Erythroblast (primary cell): Measurements from ENCODE around the gene BICD2.

Source experiments
- DNase-seq, 2 experiments: peaks; one replicate each; lab custom pipeline; 2025; lab: John Stamatoyannopoulos, UW
- GATA1 ChIP-seq: IDR thresholded peaks from 2 replicates; pipeline ENCODE4 v1.6.1; 2011; ENCODE audit warnings: low read depth, mild to moderate bottlenecking, control low read depth, low read length, moderate library complexity
- POLR2A ChIP-seq: IDR thresholded peaks from 2 replicates; pipeline ENCODE4 v1.6.1; 2011; ENCODE audit warnings: mild to moderate bottlenecking, low read length

Gene BICD2

DNA sequence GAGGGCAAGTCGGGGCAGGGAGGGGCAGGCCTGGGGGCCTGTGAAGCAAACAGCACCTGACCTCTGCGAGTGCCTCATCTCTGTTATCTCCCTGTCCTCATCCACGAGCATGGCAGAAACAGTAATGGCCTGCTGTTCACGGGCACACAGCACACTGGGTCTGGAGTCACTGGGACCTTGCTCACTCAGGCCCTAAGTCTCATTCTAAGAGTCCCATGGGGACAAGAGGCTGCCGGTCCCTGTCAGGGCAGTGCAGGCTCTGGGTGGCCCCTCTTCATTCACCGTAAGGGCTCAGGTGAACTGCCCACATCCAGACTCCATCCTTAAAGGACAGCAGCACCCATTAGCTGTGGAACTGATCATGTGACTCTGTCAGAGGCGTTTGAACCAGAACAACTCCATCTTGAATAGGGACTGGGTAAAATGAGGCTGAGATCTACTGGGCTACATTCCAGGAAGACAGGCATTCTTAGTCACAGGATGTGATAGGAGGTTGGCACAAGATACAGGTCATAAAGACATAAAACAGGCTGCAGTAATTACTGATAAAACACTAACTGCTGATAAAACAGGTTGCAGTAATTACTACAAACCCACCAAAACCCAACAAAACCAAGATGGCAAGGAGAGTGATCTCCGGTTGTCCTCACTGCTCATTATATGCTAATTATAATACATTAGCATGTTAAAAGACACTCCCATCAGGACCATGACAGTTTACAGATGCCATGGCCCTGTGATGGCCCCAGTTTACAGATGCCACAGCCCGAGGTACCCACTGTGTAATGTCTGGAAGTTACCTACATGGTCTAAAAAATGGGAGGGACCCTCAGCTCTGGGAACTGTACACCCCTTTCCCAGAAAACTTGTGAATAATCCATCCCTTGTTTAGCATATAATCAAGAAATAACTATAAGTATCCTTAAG is 28.7 kb downstream of the BICD2 start:
- no peak for DNase-seq
- no peak for TF ChIP-seq POLR2A
- TF ChIP-seq GATA1, result no peak

DNA sequence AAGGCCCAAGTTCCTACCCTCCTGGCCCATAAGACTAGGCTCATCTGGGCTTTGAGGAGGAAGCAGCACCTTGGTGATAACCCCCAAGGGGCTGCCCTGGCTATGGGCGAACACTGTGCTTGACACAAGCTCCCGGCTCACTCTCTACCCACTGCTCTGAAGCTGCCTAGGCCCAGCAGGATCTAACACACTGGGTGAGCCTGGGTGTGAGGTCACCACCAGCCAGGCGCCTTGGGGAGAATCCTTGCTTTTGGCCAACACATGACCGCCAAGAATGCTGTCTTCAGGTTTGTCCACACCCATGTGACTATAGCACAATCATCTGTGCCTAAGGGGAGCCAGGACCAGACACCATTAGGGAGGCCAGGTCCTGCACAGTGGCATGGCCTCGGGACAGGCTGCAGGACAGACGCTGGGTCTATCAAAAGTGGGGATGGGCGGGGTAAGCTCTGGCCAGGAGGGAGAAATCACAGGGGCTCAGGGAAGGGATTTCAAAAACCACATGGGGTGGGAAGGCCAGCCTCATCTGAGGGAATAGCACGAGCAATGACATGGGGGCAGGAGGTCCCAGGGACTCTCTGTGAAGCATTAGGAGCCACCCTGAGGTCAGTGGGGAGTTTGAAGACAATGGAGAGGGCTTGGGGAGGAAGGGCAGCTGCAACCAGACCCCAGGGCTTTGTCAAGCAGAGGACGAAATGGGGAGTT is 29.6 kb downstream of the BICD2 start:
- no peak for DNase-seq
- TF ChIP-seq POLR2A (no peak), GATA1 (no peak)

DNA sequence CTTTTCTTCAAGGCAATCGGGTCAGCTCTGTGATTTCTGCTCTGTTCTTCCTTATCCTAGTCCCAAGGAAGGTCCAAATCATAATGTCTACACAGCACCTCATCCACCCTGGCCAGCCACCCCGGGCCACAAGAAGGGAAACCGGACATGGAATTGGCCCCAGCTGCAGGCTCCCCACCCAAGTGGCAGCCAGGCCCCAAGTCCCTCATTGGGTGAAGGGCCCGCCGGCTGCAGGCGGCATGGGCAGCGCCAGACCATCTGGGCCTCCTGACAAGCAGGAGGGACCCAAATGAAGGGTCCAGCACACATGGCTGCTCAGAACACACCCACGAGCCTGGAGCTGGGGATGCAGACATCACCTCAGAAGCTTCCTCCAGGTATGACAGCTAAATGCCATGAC is 33.7 kb downstream of the BICD2 start:
- TF ChIP-seq POLR2A, result no peak
- no peak for DNase-seq

DNA sequence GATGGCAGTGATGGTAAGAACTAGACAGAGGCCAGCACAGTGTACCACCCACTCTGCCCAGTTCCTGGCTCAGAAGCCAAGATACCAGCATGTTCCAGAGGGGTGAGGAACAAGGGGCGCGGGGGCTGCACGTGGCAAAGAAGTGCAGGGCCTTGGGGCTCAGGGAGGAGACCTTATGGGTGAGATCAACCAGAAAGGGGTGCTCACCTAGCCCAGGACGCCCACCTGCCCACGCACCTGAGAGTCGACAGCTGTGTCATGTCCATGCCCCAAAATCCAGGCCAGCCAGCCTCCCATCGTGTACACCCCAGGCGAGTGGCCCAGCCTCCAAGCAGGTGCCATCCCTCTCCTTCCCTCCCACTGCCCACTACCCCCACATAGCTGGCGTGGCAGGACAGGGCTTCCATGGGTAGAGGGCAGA is 34.9 kb downstream of the BICD2 start:
- no peak for DNase-seq
- TF ChIP-seq POLR2A (no peak), GATA1 (no peak)

GRCh38 chr9:92728831-92729734 is 35.5 kb downstream of the BICD2 start:
- DNase-seq, result peak in 1 of 2 experiments; percentile 8
- TF ChIP-seq GATA1, result no peak
- TF ChIP-seq POLR2A, result no peak

GRCh38 chr9:92727716-92728700 is 36.6 kb downstream of the BICD2 start:
- no peak for TF ChIP-seq GATA1
- TF ChIP-seq POLR2A, result no peak
- DNase-seq, result no peak

GRCh38 chr9:92726971-92727715 is 37.5 kb downstream of the BICD2 start:
- TF ChIP-seq POLR2A (no peak), GATA1 (no peak)
- no peak for DNase-seq

DNA sequence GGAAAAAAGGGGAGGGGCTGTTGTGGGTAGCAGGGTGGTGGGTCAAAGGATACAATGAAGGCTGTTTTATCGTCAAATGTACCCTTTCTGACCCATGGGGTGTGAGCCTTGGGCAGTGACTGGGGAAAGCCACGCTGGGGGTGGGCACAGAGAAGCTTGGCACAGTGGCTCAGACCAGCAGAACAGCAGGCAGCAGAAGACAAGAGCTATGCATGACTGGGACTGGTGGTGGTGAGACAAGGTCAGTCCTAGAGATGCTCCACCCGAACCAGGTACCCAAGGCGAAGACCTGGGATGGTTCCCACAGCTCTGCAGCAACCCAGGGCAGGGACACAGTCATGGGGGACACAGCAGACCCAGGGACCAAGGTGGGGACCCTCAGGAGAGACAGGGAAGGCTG is 38.3 kb downstream of the BICD2 start:
- TF ChIP-seq POLR2A (no peak), GATA1 (no peak)
- no peak for DNase-seq

DNA sequence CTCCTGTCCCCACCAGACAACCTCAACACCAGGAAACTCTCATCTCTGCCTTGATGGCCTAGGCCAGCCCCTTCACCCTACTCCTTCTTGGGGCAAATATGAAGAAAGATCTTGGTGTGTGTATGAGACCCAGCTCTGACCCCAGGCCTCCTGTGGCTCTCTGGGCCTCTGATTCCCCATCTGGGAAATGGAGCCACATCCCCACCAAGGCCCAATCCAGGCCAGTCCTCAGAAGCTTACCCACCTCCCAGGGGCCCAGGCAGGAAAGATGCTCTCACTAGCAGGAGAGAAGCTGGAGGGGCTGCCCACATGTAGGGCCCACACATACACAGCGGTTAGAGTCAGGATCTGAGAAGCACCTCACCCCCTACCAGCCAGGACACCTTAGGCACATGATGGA is 38.9 kb downstream of the BICD2 start:
- no peak for TF ChIP-seq POLR2A
- no peak for TF ChIP-seq GATA1
- DNase-seq, result no peak

DNA sequence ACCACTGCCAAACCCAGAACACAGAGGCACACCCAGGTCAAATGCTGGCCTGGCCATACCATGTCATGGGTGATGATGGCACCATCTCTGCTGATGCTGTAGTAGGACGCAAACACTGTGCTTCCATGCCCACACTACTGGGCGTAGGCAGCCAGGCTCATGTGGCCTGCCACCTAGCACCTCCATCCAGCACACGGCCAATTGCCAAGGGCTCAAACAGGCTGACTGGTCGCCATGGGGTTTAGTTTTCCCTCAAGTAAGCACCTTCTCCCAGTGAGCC is 39.4 kb downstream of the BICD2 start:
- no peak for TF ChIP-seq POLR2A
- no peak for TF ChIP-seq GATA1
- DNase-seq, result no peak

GRCh38 chr9:92724528-92725265 is 39.9 kb downstream of the BICD2 start:
- DNase-seq, result no peak
- TF ChIP-seq GATA1 (no peak), POLR2A (no peak)
